Measurements from ENCODE around the gene RND3.

The RND3 gene

DNA sequence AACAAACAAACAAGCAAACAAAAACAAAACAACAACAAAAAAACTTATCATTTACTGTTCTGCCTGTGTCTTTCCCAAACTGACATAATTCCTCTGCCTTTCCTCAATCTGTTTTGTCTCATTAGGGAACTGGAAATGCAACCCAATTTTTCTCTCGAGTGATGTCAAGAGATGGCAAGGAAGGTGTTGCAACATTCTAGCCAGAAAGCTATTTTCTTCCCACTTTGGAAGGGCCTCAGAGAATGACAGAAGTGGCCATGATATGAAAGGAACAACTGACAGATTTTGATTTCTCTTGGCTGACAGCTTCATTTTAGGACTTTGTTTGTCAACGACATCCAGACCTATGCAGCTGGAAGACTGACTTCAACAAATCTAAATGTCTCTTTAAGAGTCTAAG, 24.7 kb downstream of the RND3 start:
- no peak for DNase-seq (ENCODE audit: low read depth)
- H3K4me3 ChIP-seq (ENCODE audit: low read depth, low read length), result no peak overlapping the region

DNA sequence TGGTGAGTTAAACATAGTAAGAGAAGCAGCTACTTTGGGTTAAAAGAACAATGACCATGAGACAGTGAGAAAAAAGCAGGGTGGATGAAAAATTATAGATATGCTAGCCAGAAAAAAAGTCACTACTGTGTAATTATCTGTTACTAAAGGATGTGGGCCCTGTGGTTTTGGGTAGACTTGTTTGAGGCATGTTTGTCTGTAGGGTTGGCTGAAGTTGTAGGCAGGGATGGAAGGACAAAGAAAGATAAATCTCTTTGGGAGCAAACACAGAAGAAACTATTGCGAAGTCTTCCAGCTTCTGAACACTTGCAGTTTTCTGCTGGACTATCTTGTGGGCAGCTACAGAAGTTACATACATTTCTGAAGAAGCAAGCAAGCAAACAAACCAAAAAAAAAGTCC, 28.2 kb downstream of the RND3 start:
- DNase-seq (ENCODE audit: low read depth), result no peak
- H3K4me3 ChIP-seq (ENCODE audit: low read depth, low read length), result no peak overlapping the region

DNA sequence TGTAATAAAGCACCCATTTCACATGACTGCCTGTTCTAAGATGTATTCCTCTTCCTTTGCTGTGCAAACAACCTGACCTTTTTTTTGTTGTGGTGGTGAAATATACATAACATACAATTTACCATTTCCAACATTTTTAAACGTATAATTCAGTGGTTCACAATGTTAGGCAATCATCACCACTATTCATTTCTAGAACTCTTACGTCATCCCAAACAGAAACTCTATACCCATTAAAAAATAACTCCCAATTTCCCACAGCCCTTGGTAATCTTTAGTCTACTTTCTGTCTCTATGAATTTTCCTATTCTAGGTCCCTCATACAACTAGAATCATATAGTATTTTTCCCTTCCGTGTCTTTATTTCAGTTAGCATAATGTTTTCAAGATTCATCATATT, 36.7 kb downstream of the RND3 start:
- no peak for DNase-seq (ENCODE audit: low read depth)
- no peak overlapping the region for H3K4me3 ChIP-seq (ENCODE audit: low read depth, low read length)

DNA sequence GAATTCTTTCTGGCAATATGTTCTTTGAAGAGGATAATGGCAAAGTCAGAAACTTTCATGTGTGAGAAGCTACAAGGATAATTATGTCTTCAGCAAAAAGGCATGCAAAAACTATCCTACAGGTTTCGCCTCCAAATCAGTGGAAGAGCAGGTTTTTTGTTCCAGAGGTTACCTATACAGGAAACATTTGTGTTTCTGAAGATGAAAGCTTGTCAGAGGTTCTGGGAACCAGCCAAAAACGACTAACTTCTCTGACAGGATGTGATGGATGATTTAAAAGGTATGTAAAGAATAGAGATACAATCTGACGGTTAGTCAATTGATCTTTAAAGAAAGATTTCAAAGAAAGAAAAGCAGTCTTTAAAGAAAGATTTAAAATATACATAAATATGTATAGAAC, 37.6 kb downstream of the RND3 start:
- no peak overlapping the region for H3K4me3 ChIP-seq (ENCODE audit: low read depth, low read length)
- DNase-seq (ENCODE audit: low read depth), result no peak

DNA sequence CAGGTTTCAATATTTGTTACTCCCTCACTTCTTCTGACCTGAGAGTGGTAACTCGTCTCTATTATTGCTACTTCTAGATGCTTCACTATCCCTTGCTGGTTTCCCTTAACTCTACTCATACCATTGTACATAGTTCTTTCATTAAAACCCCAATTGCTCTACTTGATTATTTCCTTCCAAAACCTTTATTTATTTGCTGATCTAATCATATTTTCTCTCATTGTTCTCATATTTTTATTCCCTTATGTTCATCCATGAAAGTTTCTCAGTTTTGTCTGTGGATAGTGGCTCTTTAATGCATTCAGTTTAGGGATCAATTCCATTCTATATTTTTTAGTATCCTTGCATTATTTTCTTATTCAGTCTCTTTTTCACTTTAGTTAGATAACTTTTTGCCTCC, 42.1 kb downstream of the RND3 start:
- H3K4me3 ChIP-seq (ENCODE audit: low read depth, low read length), result no peak overlapping the region
- no peak for DNase-seq (ENCODE audit: low read depth)

DNA sequence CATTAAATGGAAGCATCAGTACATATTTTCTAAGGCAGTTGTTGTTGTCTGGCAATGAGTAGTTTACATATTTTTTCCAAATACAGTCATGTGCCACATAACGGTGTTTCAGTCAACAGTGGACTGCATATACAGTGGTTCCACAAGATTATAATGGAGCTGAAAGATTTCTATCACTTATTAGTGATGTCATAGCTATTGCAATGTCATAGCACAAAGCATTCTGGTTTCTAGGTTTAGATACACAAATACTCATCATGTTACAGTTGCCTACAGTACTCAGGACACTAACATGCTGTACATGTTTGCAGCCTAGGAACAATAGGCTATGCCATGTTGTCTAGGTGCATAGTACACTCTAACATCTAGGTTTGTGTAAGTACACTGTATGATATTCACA, 45.0 kb downstream of the RND3 start:
- DNase-seq (ENCODE audit: low read depth), result no peak
- H3K4me3 ChIP-seq (ENCODE audit: low read depth, low read length), result no peak overlapping the region

DNA sequence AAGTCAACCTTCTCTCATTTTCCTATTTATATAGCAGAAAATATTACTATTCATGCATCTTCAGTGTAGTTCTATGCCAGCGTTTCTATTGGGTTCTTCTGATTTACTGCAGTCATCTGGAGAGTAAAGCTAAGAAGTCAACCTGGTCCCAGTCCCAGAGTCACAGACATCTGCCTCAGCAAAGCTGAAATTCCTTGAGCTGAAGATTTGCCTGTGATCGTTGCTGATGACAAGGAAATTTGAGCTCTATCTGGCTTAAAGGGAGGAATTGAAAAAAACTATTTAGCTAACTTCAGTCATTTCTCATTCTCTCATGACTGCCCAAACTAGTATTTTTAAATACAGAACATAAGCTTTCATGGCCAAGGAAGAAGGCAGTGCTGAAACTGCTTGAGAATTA, 45.7 kb downstream of the RND3 start:
- no peak overlapping the region for H3K4me3 ChIP-seq (ENCODE audit: low read depth, low read length)
- DNase-seq (ENCODE audit: low read depth), result no peak

DNA sequence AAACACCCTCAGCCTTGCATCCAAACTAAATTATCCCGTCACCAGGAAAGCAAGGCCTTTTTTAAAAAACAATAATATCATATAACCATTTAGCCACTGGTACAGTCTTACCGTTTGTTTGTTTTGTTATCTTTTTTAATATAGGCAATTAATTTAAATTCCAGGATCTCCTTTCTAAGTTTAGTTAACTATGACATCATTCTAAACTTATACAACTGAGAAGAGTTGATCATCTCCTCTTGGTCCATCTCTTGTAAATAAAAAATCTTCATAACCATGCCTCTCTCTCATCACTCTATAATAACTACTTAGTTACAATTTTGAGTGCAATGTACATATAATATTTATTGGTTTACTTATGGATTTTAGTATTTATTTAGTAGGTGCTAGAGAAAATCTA, 46.2 kb downstream of the RND3 start:
- H3K4me3 ChIP-seq (ENCODE audit: low read depth, low read length), result no peak overlapping the region

DNA sequence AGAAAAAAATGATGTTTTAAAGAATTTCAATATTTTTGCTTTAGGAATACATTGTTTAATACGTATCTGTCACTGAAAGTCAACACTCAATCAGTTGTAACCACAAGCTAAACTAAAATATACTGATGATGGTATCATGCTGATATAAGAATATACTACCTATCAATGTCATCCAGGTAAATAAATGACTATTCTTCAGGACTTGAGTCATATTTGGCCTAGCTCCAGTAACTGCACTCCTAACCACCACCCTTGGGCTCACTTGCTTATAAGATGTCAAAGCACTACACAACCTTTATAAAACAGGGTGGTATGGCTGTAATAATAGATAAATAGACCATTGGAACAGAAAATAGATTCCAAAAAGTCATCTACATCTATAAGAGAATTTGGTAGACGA, 48.8 kb downstream of the RND3 start:
- DNase-seq (ENCODE audit: low read depth), result no peak
- H3K4me3 ChIP-seq (ENCODE audit: low read depth, low read length), result no peak overlapping the region

More for the DNA sequence above, 46.2 kb downstream of the RND3 start:
- DNase-seq (ENCODE audit: low read depth), result no peak

DNA sequence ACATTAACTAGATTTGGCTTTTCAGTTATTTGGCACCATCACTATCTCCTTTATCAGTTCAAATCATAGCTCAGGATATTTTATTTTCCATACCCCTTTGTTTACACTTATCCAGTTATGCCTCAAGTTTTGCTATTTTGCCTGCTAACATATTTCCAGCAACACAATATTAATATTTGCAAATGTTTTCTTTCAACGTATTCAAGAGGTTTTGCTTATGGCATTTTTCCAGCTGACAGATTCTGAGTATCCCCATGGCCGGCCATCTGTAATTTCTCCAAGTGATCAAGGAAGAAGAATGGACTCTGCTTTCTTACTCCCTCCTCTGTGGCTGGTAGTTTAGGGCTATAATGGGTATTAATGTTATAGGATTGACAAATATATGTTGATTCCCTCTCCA, 49.4 kb downstream of the RND3 start:
- no peak for DNase-seq (ENCODE audit: low read depth)
- H3K4me3 ChIP-seq (ENCODE audit: low read depth, low read length), result no peak overlapping the region

DNA sequence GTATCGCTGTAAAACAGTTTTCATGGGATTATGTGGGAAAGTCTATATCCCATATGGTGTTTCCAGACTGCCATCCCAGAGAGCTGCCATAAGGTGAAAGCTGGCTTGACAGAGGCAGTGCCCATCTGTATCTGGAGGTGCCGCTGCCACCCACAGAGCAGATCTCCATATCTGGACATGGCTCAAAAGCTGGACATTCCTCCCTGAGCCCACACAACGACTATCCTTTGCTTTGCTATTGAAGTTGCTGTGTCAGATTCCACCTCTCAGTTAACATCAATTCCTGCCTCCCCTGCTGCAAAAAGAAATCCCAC, 55.2 kb downstream of the RND3 start:
- DNase-seq (ENCODE audit: low read depth), result no peak
- no peak overlapping the region for H3K4me3 ChIP-seq (ENCODE audit: low read depth, low read length)

DNA sequence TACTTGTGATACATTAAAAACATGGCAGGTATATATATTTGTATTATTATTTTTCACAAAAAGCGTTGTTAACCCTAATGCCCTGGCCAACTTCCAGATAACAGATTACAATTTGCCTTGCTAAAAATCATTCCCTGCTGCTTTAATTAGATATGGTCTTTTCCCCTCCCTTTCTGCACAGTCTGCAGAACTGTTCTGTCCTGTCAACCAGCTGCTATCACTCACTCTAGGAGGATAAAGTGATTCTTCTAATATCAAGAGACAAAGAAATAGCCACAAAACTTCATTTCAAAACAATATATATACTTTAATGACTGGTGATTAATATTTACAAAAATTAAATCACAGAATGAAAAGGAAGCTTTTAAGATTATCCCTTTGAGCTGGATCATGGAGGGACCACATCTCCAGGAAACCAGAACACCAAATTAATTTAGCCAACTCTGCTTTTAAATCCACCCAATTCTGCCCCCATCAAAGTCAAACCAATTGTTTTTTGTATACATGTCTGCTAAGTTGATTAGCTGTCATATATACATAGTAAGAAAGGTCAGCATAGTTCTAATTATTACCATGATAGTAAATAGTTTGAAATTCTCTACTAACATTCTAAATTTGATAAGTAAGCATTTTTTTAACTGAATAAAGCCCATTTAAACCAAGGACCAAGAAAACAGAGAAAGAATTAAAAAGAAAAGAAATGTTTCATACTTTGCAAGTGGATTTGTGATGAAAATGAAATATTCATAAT, 55.7 kb downstream of the RND3 start:
- no peak overlapping the region for H3K4me3 ChIP-seq (ENCODE audit: low read depth, low read length)
- no peak for DNase-seq (ENCODE audit: low read depth)

DNA sequence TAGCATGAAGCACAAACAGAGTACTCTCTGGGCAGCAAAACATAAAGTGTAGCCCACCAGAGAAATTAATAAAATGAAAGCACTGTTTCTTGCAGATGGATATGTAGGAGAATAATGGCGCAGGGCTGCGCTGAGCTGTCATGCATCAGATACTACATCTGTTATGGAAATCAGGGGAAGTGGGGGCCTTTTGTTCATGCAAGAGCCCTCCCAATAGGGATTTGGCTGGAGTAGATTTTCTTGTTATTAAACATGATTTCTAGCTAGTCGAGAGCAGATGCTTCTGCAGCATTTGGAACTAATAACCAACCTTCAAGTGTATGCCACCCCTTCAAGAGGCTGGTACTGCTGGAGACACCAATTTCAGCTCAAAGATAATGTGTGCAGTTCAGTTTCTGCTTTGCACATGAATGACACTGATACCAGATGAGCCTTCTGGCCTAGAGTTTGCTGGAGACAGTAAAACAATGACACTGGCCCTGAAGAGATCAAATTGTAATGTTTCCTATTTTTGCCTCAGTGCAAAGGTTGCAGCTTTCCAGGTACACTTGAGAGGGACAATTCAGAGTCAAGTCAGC, 58.0 kb downstream of the RND3 start:
- H3K4me3 ChIP-seq (ENCODE audit: low read depth, low read length), result no peak overlapping the region
- no peak for DNase-seq (ENCODE audit: low read depth)

DNA sequence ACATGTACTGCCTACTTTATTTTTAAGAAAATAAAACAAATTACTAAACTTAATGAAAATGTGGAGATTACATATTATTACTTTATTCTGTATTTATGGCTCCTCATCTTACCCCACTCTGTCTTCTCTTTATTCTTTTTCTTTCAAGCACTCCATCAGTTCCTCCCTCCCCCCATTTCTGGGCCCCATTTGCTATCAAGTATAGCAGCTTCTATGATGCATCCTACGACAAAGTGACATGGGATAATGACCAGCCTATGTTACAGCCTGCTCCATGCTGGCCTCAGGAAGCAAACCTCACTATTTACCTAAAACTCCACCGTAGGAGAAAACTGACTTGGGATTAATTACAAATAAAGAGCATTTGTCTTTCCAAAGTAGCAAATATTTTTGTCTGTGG, 58.8 kb downstream of the RND3 start:
- DNase-seq (ENCODE audit: low read depth), result no peak
- H3K4me3 ChIP-seq (ENCODE audit: low read depth, low read length), result no peak overlapping the region

DNA sequence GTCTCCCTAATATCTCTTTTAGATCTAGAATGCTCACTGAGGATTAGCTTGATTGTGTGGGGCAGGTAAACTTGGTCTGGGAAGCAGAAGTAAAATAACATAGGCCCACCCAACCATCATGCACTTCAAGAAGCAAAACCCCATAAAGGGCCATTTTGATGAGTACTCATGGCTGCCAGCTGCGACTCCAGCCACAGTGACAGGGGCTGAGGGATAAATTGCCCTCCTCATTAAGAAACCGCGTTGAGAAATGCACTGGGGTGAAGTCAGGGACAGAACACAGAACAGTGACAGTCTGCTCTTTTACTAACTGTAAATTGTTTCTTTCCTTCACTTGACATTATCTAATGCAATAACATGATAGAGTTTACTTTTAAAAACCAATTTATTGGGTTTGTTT, 60.2 kb downstream of the RND3 start:
- H3K4me3 ChIP-seq (ENCODE audit: low read depth, low read length), result no peak overlapping the region
- no peak for DNase-seq (ENCODE audit: low read depth)

DNA sequence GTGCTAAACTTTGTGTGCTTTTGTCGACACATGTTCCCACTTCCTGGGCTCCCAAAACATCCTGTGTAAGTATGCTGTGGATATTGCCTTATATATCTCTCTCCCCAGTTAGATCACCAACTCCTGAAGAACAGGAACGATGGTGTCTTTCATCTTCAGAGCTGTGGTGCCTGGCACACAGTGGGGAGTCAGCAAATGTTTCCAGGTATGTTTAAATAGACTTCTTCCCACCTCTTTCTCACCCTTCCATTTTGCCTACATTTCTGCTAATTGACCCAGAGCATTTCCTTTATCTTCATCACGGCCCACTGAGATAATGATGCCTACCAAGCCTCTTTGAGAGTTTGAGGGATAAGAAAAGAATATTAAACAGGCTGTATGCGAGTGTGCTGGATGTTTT, 60.7 kb downstream of the RND3 start:
- DNase-seq (ENCODE audit: low read depth), result no peak
- H3K4me3 ChIP-seq (ENCODE audit: low read depth, low read length), result no peak overlapping the region

DNA sequence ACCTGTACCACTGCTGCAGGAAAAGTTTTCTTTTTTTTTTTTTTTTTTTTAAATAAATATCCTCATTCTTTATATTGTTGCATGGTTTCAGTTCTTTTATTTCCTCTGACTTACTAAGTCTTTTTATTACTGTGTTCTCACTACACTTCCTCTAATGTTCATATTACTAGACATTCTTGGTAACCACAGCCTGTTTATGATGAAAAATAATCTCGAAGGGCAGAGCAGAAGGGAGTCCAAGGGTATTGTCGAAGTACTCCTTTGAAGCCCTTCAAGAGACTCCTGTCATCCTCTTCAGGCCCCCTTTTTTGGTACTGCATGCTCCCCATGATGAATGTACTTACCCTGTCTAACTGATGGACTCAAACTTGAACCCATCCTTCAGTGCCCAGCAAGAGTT, 61.2 kb downstream of the RND3 start:
- no peak for DNase-seq (ENCODE audit: low read depth)
- no peak overlapping the region for H3K4me3 ChIP-seq (ENCODE audit: low read depth, low read length)

DNA sequence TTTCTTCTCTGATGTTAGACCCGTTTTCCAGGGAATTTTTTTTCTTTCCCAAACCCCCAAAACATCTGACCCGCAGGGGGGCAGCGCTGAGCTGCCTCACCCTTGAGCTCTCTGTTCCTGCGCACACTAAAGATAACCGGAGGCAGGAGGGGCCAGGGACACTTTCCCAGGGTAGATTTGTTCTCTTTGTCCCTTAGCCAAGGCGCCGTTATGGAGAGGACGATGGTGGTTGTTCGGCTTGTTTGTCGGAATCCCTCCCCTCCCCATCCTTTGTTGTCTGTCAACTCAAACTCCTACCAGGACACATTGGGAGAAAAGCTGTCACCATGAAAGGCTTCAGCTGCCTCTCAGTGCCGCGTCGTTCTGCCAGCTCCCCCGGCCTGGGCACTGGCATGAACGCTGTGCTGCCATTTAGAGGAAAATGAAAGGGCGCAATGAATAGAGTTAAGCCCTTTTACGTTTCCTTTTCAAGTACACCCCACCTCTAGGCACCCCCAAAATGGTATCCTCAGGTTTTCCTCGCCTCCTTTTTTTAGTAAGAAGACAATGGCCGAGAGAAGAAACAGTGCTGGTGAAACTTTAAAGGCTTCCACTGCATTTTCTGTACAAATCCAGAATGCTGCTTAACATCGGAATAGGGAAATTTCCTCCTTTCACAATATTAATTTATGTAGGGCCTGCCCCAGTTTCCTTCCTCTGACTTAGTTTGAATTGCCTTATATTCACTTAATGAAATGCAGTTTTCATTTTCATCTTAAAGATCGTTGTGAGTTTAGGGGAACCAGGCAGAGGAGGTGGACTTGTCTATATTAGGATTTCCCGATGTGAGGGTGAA, 62.1 kb downstream of the RND3 start:
- DNase-seq (ENCODE audit: low read depth), result no peak
- no peak overlapping the region for H3K4me3 ChIP-seq (ENCODE audit: low read depth, low read length)

DNA sequence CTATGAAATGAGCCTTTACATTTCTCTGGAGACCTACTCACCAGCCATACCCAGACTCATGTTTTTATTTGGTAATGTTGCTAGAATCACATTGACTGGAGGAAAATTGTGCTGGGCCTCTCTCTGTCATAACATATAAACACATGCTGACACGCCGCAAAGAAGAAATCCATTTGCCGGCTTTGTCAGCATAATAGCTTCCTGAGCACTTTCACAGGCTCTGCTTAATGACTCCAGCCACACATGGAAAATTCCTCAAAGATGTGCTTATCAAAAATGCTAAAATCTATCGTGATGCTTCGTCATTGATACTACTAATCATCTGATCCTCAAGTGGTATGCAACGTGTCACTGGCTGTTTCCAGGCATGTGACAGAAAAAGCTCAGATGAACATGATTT, 63.1 kb downstream of the RND3 start:
- no peak for DNase-seq (ENCODE audit: low read depth)
- H3K4me3 ChIP-seq (ENCODE audit: low read depth, low read length), result no peak overlapping the region

DNA sequence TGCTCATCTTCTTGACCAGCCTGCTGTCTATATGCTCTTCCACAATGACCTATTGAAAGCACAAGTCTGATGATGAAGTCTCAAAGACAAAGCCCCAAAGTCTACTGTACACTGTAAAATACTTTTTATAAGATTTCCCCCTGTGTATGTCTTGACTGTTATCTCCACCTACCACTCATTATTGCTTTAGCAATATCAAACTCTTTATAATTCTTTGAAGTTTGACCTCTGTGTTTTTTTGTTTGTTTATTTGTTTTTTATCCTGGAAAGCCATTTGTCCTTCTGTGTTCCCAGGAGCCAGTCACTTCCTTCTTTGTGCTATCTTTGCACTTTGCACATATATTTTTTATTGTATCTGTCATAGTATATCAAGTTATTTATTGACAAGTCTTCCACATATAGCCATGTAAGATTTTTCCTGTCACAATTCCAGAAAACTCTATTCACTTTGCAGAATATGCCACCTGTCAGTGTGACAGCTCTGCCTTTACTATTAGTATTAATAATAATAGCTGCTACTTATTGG, 66.3 kb downstream of the RND3 start:
- DNase-seq (ENCODE audit: low read depth), result no peak
- no peak overlapping the region for H3K4me3 ChIP-seq (ENCODE audit: low read depth, low read length)

DNA sequence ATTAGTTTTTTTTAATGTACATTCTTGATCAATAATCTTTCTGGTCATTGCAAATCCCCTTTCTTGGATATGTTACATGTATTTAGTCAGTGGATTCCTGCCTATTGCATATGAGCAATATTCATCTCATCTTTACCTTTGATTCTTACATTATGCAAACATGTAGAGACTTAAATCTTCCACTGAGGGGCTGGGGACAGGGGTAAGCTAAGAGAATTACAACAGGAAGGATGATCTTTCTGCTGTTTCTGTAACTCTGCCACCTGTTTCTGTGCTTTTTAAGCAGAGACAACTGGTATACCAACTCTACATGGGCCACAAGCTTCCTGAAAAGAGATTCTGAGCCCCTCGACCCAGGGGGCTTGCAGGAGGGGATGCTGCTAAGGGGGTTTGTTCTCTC, 68.6 kb downstream of the RND3 start:
- no peak overlapping the region for H3K4me3 ChIP-seq (ENCODE audit: low read depth, low read length)
- no peak for DNase-seq (ENCODE audit: low read depth)
